HL-60/S4 treated with phorbol 12-myristate 13-acetate at 8.2 ng/mL for 4 days and 3 days (cell line): ENCODE results near the gene DYNLL1.
"Not testable (repeated sequence)": the region's sequence is repeated elsewhere in the genome, so short reads cannot be mapped to it uniquely, and the experiment has no call there.

ENCODE experiments used
- in situ Hi-C: fragments of 300-500 bp; cut with MboI; formaldehyde crosslinking; loops from 2 replicates; pipeline ENCODE4 v1.15.0; 2022; ENCODE audit warnings: low sequenced_read_pairs

The DYNLL1 gene

DNA sequence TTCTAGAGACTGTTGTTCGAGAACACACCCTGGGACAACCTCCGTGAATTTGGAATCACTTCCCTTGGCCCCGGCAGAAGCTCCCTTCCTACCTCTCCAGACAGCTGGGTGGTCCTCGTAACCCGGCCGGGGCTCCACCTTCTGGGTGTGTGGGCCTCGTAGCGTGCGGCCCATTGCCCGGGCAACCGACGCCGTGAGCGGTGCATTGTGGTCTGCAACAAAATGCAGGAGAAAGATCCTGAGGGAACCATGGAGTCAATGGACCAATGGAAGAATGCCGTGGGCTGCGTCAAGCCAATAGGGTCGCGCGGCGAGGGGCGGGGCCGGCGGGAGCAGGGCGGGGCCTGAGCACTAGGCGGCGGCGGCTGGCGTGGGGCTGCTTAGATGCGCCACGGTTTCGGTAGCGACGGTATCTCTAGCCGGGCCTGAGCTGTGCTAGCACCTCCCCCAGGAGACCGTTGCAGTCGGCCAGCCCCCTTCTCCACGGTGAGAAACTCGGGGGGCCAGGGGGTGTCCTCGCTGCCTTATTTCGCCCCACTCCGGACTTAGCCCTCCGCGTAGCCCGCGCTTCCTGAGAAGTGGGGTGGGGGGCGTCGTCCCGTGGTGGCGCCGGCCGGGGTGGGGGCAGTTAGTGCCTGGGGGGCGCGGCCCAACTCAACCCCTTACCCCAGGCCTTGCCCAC lies at the start of gene DYNLL1:
TSS of gene DYNLL1 (plus strand) at position 383 of the 682 bp plus-strand sequence. CDS start 309 bp downstream, outside the sequence.
- in situ Hi-C loops, result no loop called here

DNA sequence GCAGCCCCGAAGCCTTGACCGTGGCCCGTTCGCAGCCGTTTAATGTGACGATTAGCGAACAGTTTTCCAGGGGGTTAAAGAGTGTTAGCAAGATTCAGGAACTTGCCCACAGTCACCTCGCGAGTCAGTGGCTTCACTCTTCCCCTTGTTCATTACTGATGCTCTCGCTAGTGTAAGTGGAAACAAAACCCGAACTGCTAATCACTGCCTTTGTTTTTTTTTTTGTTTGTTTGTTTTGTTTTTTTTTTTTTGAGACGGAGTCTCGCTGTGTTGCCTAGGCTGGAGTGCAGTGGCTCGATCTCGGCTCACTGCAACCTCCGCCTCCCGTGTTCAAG lies 49.1 kb upstream of the DYNLL1 start:
- in situ Hi-C loops, result not testable (repeated sequence)

GRCh38 chr12:120447992-120448391 lies 47.9 kb upstream of the DYNLL1 start:
- in situ Hi-C loops, result no loop called here

DNA sequence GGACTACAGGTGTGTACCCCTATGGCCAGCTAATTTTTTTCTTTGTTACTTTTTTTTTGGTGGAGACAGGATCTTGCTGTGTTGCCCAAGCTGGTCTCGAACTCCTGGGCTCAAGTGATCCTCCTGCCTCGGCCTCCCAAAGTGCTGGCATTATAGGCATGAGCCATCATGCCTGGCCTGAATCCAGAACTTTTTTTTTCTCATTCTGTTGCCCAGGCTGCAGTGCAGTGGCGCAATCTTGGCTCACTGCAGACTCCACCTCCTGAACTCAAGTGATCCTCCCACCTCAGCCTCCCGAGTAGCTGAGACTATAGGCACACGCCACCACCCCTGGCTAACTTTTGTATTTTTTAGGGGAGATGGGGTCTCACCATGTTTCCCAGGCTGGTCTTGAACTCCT lies 43.4 kb upstream of the DYNLL1 start:
- in situ Hi-C loops, result not testable (repeated sequence)

DNA sequence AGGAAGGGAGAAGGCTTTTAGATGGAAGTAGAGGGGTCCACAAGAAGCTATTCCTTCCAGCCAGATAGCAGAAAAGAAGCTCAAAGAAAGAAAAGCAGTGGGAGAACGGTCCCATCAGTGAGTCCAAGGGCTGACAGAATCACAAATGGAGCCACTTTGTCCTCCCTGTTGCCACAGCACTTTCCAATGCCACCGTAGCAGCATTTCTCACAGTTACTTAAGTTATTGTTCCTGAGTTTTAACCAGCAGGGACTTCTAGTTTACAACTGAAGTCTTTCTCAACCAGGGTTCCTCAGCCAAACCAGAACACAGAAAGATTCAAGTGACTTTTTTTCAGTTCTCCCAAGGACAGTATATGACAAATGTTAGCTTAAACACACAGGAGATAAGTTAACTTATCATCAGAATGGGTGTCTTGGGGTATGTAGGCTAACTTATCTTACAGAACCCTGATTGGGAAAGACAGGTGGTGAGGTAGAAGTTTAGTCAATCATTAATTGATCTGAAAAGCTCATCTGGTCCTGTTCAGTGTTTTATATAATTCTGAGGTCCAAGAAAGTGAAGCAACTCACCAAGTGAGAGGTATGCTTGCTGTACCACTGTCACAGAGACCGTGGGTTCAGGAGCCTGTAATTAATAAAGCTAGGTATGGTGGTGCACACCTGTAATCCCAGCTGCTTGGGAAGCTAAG lies 42.7 kb upstream of the DYNLL1 start:
- in situ Hi-C loops, result no loop called here

- in situ Hi-C loops, result no loop called here
Measured at GRCh38 chr12:120453977-120454376, 41.9 kb upstream of the DYNLL1 start.

GRCh38 chr12:120455302-120455701 lies 40.6 kb upstream of the DYNLL1 start:
- in situ Hi-C loops, result no loop called here

GRCh38 chr12:120457133-120457532 lies 38.8 kb upstream of the DYNLL1 start:
- in situ Hi-C loops, result no loop called here

DNA sequence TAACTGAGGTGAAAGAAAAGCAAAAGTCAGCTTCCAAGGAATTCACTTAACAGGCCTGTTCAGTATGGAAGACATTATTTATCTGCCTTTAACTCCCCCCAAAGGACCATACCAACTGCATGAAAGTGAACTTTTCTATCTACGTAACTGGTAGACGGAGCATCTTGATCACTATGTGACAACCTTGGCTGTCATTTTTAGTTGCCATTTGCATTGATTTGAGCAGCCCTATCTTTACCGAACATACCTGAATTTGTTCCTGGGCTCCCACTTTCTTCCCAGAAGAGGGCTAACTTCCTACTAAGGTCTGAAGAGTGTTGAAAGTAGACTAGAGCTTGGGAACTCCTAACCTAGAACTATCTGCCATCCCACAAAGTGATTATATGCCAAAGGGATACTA lies 35.8 kb upstream of the DYNLL1 start:
- in situ Hi-C loops, result no loop called here

DNA sequence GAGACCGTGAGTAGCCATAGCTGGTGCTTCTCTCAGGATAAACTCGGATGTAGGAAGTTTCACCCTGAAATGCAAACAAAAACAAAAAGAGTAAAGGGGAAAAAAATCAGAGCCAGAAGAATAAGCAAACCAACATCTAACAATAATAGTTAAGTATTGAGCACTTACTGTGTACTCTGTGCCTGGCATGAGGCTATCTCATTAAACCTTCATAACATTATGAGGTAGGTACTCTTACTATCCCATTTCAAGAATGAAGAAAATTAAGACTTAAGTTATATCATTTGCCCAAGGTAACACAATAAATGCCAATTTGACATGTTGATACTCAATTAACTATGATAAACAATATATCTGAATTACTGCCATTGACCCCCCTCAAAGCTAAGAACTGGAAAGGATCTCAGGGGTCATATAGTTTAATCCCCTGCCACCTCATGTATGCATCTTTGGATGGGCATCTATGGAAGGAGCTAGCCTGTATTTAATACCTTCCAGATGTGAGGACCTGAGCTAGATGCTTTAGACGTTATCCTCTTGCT lies 33.7 kb upstream of the DYNLL1 start:
- in situ Hi-C loops, result no loop called here

DNA sequence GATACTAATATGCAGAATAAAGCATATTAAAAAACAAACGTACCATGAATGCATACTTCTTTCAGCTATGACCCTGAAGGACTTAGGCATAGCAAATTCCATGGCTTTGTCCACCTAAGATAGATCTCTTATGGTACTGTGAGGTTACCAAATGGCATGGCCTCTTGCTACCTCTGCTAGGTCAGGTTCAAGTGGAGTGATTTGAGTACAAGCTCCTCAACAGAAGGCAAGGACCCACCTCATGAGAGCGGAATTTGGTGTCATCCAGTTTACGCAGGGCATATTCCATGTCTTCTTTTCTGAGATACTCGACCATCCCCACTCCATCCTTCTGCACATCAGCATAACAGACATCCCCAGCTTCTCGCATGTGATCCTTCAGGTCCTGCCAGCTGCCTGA lies 32.2 kb upstream of the DYNLL1 start:
- in situ Hi-C loops, result no loop called here

DNA sequence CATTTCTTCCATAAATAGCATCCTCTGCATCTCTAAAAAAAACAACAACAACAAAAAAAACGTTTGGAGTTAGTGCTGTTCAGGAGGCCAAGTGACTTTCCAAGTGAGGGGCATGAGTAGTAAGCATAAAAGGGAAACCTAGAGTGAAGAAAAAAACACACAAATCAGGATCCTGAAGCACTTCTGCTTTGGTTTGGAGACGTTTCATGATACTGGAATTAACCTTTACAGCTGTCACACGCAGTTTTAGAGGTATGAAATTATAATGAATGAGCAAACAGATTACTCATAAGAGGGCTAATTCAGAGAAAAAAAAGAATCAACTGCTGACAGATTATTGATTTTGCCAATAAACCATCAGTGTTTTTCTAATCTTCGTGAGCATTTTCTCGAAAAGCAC lies 30.2 kb upstream of the DYNLL1 start:
- in situ Hi-C loops, result no loop called here

DNA sequence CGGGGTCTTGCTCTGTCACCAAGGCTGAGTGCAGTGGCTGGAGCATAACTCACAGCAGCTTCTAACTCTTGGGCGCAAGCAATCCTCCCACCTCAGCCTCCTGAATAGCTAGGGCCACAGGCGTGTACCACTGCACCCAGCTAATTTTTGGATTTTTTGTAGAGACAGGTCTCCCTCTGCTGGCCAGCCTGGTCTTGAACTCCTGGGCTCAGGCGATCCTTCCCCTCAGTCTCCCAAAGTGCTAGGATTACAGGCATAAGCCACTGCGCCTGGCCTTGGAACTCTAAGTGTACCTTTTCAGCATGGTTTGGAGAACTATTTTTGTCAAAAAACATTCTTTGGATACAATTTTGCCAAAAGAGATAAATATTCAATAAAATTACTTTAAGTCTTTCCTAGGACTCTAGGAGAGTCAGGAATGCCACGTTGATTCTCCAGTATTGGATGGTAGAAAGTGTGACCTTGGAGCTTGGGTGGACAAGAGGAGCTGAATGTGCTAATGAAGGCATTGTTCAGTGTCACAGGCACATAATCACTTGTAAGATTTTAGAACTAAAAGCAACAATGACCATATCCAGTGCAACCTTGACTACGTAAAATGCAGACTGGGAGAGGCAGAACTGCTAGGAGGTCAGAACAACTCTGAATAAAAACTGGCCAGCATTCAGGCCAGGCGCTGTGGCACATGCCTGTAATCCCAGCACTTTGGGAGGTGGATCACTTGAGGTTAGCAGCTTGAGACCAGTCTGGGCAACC lies 29.2 kb upstream of the DYNLL1 start:
- in situ Hi-C loops, result no loop called here

GRCh38 chr12:120467439-120467838 lies 28.5 kb upstream of the DYNLL1 start:
- in situ Hi-C loops, result no loop called here

DNA sequence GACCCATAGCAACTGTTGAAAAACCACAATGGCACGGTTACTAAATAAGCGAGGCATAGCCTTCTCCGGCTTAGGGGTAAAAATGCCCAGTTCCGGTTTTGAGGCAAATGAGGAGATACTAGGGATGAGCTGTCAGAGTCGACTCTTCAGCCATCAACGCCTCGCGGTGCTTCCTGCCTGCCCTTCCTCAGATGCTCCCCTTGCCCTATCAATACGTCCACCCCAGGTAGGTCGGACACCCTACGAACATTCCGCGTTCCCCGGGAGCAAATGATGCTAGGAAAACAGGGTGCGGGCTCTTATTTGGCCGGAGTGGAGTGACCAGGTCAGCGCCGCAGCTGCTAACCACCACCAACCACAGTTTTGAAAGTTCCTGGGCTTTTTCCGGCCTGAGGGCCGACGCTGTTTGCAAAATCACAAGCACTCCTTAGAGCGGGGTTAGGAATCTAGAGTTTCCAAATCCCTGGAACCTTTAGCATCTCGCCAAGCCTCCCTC lies 27.5 kb upstream of the DYNLL1 start:
- in situ Hi-C loops, result no loop called here

GRCh38 chr12:120468821-120469449 lies 27.0 kb upstream of the DYNLL1 start:
- in situ Hi-C loops, result no loop called here

DNA sequence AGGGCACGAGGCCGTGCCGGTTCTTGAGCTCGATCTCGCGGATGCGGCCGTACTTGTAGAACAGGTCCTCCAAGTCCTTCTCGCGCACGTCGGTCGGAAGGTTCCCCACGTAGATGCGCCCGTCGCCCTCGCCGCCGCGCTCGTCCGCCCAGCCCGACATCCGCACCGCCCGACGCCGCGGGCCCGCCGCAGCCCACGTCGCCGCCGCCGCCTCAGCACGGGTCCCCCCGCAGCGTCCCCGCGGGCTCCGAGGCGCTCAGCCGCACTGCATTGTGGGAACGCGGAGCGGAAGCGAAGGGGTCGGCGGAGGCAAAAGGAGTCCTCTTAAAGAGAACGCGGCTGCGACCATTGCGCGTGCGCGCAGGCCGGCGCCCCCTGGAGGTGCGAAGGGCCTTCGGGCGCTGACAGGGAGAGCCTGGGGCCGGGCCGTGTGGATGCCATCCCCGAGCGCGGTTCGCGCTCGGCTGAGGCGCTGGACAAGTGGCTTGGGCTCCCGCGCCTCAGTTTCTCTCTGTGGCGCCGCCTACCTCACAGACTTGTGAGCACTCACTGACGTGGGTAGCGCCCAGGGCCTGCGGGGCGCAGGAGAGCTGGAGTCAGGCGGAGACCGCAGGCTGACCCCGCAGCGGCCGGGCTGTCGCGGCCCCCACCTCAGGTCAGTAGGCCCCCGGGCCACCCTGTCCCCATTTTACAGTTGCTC lies 26.3 kb upstream of the DYNLL1 start, which contains the start of gene SRSF9:
TSS of gene SRSF9 (minus strand) at position 299 of the 700 bp plus-strand sequence. CDS start at position 160, 139 bp downstream.
- in situ Hi-C loops, result no loop called here

GRCh38 chr12:120470150-120470784 lies 25.6 kb upstream of the DYNLL1 start:
- in situ Hi-C loops, result no loop called here

DNA sequence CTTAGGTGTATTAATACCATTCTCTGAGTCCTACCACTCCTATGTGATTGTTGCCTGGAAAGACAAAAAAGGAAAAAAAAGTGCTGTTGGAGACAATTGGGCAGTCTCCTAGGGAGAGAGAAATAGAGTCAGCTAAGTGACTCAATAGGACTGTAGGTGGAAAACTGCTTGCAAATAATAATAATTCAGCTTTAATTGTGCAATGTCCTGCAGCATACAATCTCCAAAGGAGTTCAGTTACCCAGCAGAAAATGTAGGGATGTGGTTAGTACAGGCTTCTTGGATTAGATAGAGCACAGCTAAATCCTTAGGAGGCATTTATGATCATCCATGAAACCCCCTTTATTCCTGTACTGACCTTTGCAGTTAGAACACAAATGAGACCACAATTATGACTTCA lies 23.4 kb upstream of the DYNLL1 start:
- in situ Hi-C loops, result no loop called here
